Calu3 (cell line): ENCODE data around the gene PWWP2B. TPM values are rescaled to one million over a fixed set of nuclear protein-coding genes. Genes with fewer than 3 reads are reported as not detected.

Experiments used
- BruUV-seq: library from RNA; stranded (reverse); fragments of 400-500 nt; replicated peaks from 2 replicates; lab custom pipeline; 2021; lab: Mats Ljungman, UMichigan
- CTCF ChIA-PET: fragments of 300-600 bp; sonication (Branson Sonifier 250); formaldehyde crosslinking; loops from one replicate; lab custom pipeline; 2022; ENCODE audit warnings: antibody characterized with exemption; lab: Charles Lee
- DNase-seq: peaks from one replicate; pipeline ENCODE4 v3.0.0; 2022
- H3K27ac Mint-ChIP-seq: one replicate; pipeline ENCODE4 v1.8.0; 2022; ENCODE audit warnings: mixed read lengths; ENCODE audit not compliant: unreplicated experiment
- H3K27me3 Mint-ChIP-seq: one replicate; pipeline ENCODE4 v1.8.0; 2022; ENCODE audit warnings: mixed read lengths; ENCODE audit not compliant: unreplicated experiment
- H3K36me3 Mint-ChIP-seq: one replicate; pipeline ENCODE4 v1.8.0; 2022; ENCODE audit warnings: mild to moderate bottlenecking, moderate library complexity, mixed read lengths; ENCODE audit not compliant: insufficient read depth, unreplicated experiment
- H3K4me1 Mint-ChIP-seq: one replicate; pipeline ENCODE4 v1.8.0; 2022; ENCODE audit warnings: mild to moderate bottlenecking, low read depth, mixed read lengths; ENCODE audit not compliant: unreplicated experiment
- H3K4me3 Mint-ChIP-seq: one replicate; pipeline ENCODE4 v1.8.0; 2022; ENCODE audit warnings: mild to moderate bottlenecking, low read depth, moderate library complexity, mixed read lengths; ENCODE audit not compliant: unreplicated experiment
- H3K9me3 Mint-ChIP-seq: one replicate; pipeline ENCODE4 v1.8.0; 2022; ENCODE audit warnings: low read depth, mixed read lengths; ENCODE audit not compliant: unreplicated experiment
- CTCF ChIP-seq: fragments of 200-600 bp; IDR thresholded peaks from one replicate; pipeline ENCODE4 v1.8.0; 2022; ENCODE audit warnings: antibody characterized with exemption; ENCODE audit not compliant: unreplicated experiment
- intact Hi-C: fragments of 100-400 bp; cut with micrococcal nuclease; formaldehyde crosslinking; loops from one replicate; pipeline ENCODE4 v1.10.0; 2022; ENCODE audit not compliant: unreplicated experiment
- total RNA-seq: library from RNA; stranded (reverse); gene quantifications from 2 replicates; pipeline ENCODE4 v1.2.3, GENCODE V29; 2022

Gene PWWP2B
- total RNA-seq, 1 experiment from 2014 or later = 12.9 TPM

- H3K27ac Mint-ChIP-seq = no peak overlapping the region
- TF ChIP-seq CTCF = no peak
- BruUV-seq = no TSS peak
- H3K9me3 Mint-ChIP-seq = no peaks in the 10 kb centered on the region
- CTCF ChIA-PET = no interaction called here
- peaks cover 4% of the 10 kb centered on the region for H3K36me3 Mint-ChIP-seq
- H3K4me1 Mint-ChIP-seq = peaks cover 23% of the 10 kb centered on the region
- intact Hi-C loops = no loop called here
- DNase-seq = no peak
- no peak overlapping the region for H3K4me3 Mint-ChIP-seq
- no peaks in the 10 kb centered on the region for H3K27me3 Mint-ChIP-seq
Observed at GRCh38 chr10:132449051-132449810, 52.2 kb downstream of the PWWP2B start.

DNA sequence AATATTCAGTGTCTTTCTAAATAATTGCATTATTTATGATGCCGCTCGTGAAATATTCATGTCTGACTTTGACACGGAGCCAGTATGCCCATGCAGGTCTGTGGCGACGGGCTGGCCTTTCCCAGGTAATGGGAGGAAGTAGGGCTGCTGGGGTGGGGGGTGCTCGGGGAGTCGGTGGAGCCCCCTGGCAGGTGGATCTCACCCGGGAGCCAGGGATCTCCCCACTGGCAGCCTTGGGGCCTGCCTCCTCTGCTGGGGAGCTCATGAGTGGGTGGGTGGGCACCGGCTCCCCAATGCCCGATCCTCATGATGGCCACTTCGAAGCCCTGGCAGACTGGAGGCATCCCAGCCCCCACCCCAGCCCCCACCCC lies 52.8 kb downstream of the PWWP2B start:
- no peaks in the 10 kb centered on the region for H3K9me3 Mint-ChIP-seq
- no peak for DNase-seq
- no peak overlapping the region for H3K27ac Mint-ChIP-seq
- peaks cover 4% of the 10 kb centered on the region for H3K36me3 Mint-ChIP-seq
- TF ChIP-seq CTCF = no peak
- H3K4me3 Mint-ChIP-seq = no peak overlapping the region
- intact Hi-C loops = no loop called here
- CTCF ChIA-PET = no interaction called here
- no TSS peak for BruUV-seq
- H3K27me3 Mint-ChIP-seq = no peaks in the 10 kb centered on the region
- peaks cover 23% of the 10 kb centered on the region for H3K4me1 Mint-ChIP-seq

- CTCF ChIA-PET = no interaction called here
- TF ChIP-seq CTCF = no peak
- H3K4me1 Mint-ChIP-seq = peaks cover 23% of the 10 kb centered on the region
- H3K4me3 Mint-ChIP-seq = no peak overlapping the region
- H3K27me3 Mint-ChIP-seq = no peaks in the 10 kb centered on the region
- intact Hi-C loops = no loop called here
- BruUV-seq = no TSS peak
- DNase-seq = no peak
- no peaks in the 10 kb centered on the region for H3K9me3 Mint-ChIP-seq
- H3K36me3 Mint-ChIP-seq = peaks cover 4% of the 10 kb centered on the region
- no peak overlapping the region for H3K27ac Mint-ChIP-seq
Observed at GRCh38 chr10:132450466-132450824, 53.4 kb downstream of the PWWP2B start.

- BruUV-seq = no TSS peak
- Mint-ChIP-seq H3K9me3 (no peaks in the 10 kb centered on the region), H3K4me3 (no peak overlapping the region), H3K27me3 (no peaks in the 10 kb centered on the region), H3K4me1 (peaks cover 23% of the 10 kb centered on the region), H3K36me3 (peaks cover 4% of the 10 kb centered on the region), H3K27ac (no peak overlapping the region)
- no peak for TF ChIP-seq CTCF
- DNase-seq = no peak
- CTCF ChIA-PET = no interaction called here
- intact Hi-C loops = no loop called here
Observed at GRCh38 chr10:132450825-132451505, 54.0 kb downstream of the PWWP2B start.
